GM12872 (cell line): Measurements from ENCODE around the gene C17orf107.

Experiments
- TF ChIP-seq, protein P1 (sequence below): IDR thresholded peaks from 3 replicates; pipeline ENCODE4 v1.5.1; 2011; ENCODE audit warnings: low read depth, mild to moderate bottlenecking, low read length, moderate library complexity; ENCODE audit not compliant: insufficient read depth

The C17orf107 gene

DNA sequence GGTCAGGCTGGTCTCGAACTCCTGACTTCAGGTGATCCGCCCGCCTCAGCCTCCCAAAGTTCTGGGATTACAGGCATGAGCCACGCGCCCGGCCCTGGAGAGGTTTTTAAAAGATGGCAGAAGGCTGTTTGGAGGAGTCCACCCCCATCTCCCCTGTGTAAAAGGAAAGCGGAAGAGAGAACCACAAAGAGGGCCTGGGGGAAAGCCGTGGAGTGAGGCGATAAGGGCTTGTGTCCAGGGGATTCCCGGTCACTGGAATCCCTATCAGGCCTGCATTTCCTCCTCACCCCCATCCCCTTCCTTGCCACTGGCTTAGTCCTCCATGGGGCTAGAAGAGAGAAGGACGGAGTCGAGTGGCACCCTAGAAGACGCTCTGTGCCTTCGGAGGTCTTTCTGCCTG, 32.6 kb downstream of the C17orf107 start, which contains the start of gene GP1BA:
GP1BA (plus strand) TSS at position 315 of the 400 bp plus-strand sequence. CDS start 328 bp downstream, outside the sequence.
- TF ChIP-seq, protein P1, sequence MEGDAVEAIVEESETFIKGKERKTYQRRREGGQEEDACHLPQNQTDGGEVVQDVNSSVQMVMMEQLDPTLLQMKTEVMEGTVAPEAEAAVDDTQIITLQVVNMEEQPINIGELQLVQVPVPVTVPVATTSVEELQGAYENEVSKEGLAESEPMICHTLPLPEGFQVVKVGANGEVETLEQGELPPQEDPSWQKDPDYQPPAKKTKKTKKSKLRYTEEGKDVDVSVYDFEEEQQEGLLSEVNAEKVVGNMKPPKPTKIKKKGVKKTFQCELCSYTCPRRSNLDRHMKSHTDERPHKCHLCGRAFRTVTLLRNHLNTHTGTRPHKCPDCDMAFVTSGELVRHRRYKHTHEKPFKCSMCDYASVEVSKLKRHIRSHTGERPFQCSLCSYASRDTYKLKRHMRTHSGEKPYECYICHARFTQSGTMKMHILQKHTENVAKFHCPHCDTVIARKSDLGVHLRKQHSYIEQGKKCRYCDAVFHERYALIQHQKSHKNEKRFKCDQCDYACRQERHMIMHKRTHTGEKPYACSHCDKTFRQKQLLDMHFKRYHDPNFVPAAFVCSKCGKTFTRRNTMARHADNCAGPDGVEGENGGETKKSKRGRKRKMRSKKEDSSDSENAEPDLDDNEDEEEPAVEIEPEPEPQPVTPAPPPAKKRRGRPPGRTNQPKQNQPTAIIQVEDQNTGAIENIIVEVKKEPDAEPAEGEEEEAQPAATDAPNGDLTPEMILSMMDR: no peak

DNA sequence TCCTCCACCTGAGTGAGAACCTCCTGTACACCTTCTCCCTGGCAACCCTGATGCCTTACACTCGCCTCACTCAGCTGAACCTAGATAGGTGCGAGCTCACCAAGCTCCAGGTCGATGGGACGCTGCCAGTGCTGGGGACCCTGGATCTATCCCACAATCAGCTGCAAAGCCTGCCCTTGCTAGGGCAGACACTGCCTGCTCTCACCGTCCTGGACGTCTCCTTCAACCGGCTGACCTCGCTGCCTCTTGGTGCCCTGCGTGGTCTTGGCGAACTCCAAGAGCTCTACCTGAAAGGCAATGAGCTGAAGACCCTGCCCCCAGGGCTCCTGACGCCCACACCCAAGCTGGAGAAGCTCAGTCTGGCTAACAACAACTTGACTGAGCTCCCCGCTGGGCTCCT, 33.4 kb downstream of the C17orf107 start:
- TF ChIP-seq, protein P1: no peak

DNA sequence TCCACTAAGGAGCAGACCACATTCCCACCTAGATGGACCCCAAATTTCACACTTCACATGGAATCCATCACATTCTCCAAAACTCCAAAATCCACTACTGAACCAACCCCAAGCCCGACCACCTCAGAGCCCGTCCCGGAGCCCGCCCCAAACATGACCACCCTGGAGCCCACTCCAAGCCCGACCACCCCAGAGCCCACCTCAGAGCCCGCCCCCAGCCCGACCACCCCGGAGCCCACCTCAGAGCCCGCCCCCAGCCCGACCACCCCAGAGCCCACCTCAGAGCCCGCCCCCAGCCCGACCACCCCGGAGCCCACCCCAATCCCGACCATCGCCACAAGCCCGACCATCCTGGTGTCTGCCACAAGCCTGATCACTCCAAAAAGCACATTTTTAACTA, 34.3 kb downstream of the C17orf107 start:
- TF ChIP-seq, protein P1: no peak

DNA sequence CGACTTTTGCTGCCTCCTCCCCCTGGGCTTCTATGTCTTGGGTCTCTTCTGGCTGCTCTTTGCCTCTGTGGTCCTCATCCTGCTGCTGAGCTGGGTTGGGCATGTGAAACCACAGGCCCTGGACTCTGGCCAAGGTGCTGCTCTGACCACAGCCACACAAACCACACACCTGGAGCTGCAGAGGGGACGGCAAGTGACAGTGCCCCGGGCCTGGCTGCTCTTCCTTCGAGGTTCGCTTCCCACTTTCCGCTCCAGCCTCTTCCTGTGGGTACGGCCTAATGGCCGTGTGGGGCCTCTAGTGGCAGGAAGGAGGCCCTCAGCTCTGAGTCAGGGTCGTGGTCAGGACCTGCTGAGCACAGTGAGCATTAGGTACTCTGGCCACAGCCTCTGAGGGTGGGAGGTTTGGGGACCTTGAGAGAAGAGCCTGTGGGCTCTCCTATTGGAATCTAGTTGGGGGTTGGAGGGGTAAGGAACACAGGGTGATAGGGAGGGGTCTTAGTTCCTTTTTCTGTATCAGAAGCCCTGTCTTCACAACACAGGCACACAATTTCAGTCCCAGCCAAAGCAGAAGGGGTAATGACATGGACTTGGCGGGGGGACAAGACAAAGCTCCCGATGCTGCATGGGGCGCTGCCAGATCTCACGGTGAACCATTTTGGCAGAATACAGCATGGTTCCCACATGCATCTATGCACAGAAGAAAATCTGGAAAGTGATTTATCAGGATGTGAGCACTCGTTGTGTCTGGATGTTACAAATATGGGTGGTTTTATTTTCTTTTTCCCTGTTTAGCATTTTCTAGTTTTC, 35.0 kb downstream of the C17orf107 start:
- TF ChIP-seq, protein P1: peak; percentile 30; the same call in 1 of the 3 replicates

DNA sequence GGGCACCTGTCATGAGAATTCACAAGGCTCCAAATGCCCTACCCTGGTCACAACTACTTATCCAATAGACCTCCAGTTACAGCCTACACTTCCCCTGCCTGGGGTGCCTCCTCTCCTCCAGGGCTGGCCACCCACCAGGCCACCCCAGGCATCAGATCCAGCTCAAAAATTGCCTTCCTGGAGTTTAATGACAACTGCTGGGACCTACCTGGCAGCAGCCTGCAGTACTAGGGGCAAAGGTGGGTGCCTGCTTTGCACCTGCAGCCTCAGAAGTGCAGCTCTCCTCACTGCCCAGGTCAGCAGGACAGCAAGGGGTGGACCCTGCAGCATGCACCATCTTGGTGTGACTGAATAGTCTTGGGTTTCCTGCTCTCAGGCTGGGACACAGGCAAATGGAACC, 36.3 kb downstream of the C17orf107 start:
- TF ChIP-seq, protein P1: no peak

DNA sequence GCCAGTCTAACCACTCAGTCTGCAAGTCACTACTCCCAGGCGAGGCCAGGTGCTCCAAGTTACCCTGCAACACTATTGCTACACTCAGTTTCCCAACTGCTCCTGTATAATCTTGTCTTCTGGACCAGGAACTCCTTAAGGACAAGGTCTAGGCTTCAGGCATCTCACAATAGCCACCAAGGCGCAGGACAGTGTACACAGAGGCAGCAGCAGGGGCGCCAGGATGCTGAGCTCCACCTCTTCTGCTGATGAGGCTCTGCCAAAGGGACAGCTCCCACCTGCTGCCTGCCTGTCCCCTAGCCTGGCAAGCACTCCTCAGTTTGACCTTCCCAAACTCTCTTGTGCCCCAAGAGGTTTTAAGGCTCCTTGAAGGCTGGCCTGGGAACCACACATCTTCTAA, 37.1 kb downstream of the C17orf107 start:
- TF ChIP-seq, protein P1: no peak

DNA sequence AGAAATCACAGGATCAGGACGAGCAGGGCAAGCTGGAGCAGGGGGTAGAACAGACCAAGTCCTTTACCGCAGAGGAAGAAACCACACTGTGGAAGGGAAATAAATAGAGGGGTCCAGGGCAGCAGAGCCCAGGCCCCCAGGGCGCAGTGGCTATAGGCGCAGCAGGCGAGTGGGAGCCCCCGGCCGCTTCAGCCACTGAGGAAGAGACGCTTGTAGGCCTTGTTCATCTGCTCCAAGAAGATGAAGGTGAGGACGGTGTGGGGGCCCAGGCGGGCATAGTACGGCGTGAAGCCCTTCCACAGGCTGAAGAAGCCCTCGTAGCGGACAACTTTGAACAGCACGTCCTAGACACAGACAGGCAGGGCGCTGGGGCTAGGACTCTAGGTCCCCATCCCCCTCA, 38.2 kb downstream of the C17orf107 start:
- TF ChIP-seq, protein P1: no peak
